Activated CD4-positive, alpha-beta T cell treated with anti-CD3 and anti-CD28 coated beads, Interleukin-2, amount 50 U/mL, for 24 hours (primary cell): ENCODE measurements around the gene GJB2.

Experiments
- DNase-seq, 2 donors: peaks; one replicate each; pipeline ENCODE4 v3.0.0-alpha.2; 2020; ENCODE audit warnings: low read depth in 1 of 2, low spot score in 1 of 2

The GJB2 gene

GRCh38 chr13:20142927-20143480, 49.7 kb downstream of the GJB2 start:
- no peak for DNase-seq

GRCh38 chr13:20142023-20142926, 50.5 kb downstream of the GJB2 start:
- DNase-seq, result no peak

- no peak for DNase-seq
Measured at GRCh38 chr13:20141238-20142022, 51.3 kb downstream of the GJB2 start.

- no peak for DNase-seq
Measured at GRCh38 chr13:20140487-20140886, 52.3 kb downstream of the GJB2 start.

GRCh38 chr13:20137875-20138274, 54.9 kb downstream of the GJB2 start:
- DNase-seq, result no peak
